Raji (cell line): ENCODE data around the gene TCAP.

Experiments used
- POLR2A ChIP-seq: IDR thresholded peaks from 2 replicates; pipeline ENCODE4 v1.6.1; 2011; ENCODE audit warnings: low read depth, low read length, control low read depth; ENCODE audit not compliant: insufficient read depth

The TCAP gene

DNA sequence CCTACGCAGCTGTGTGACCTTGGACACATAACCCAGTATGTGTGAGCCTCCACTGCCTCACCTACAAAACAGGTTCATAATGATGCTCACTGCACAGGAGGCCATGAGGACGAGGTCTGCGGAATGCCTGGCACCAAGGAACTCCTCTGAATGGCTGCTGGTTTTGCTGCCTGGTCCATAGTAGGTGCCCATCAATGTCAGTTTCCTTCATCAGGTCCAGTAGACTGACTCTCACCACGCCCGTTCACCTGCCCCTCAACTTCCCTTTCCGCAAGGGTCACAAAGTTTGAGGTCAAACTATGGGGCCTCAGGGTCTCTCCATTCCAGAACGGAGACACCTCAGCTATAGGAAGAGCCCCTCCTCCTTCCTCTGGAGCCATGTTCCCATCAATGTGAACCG, 11.9 kb downstream of the TCAP start:
- no peak for TF ChIP-seq POLR2A

DNA sequence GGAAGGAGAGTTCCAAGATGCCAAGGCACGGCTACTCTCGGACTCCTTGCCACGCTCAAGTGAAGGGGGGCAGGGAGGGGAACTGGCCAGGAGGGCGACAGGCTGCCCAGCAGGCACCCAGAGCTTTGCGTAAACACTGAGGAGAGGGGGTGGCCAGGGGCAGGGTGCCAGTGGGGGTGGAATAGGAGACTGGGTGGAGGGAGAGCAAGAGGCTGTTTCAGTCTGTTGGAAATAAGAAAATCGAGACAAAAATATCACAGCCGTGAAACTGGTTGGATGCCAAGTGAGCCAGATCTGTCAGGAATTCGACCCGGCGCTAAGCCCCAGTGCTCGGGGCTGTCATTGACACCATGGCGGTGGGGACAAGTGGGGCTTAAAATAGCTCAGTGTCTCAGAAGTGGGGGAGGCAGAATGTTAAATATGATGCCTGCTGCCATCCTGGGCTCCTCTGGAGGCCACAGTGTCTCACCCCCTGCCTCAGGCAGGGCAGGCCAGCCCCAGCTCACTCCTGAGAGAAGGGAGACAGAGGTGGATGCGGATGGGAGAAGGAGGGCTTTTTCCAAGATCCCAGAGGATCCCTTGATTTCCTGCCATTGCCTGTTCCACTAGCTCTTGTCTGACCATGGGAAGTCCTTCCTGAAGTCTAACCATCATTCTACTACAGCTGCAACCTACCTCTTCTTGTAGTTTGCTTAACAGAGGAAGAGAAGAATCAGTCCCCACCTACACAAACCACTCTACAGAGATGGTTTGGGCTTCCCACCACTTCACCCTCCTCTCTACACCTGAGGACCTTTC, 12.6 kb downstream of the TCAP start:
- TF ChIP-seq POLR2A = no peak

DNA sequence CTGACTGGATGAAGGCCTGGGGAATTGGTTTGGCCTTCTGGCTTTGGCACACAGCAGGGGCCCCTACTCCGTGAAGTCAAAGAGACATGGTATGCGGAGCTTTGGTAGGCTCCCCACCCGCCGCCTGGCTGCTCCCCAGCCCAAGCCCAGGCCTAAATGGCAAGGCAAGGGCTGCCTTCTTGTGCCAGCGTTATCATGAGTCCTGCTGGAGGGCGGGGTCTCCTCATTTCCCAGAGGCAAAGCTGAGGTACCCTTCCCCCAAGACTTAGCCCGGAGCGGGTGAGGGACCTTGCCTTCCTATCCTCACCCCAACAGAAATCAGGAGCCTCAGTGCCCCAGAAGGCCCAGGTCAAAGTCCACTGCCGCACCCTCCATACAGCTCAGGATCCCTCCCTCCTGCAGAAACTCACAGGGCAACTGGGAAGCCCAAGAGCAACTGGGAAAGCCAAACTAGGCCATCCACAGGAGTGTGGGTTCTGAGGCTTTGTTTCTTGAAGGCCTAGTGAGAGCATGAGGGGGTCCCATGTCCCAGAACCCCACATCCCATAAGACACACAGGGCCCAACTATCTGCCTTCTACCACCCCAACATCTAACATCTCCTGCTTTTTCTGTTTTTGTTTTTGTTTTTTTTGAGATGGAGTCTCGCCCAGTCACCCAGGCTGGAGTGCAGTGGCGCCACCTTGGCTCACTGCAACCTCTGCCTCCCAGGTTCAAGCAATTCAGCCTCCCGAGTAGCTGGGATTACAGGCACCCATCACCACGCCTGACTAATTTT, 13.4 kb downstream of the TCAP start:
- TF ChIP-seq POLR2A = no peak

DNA sequence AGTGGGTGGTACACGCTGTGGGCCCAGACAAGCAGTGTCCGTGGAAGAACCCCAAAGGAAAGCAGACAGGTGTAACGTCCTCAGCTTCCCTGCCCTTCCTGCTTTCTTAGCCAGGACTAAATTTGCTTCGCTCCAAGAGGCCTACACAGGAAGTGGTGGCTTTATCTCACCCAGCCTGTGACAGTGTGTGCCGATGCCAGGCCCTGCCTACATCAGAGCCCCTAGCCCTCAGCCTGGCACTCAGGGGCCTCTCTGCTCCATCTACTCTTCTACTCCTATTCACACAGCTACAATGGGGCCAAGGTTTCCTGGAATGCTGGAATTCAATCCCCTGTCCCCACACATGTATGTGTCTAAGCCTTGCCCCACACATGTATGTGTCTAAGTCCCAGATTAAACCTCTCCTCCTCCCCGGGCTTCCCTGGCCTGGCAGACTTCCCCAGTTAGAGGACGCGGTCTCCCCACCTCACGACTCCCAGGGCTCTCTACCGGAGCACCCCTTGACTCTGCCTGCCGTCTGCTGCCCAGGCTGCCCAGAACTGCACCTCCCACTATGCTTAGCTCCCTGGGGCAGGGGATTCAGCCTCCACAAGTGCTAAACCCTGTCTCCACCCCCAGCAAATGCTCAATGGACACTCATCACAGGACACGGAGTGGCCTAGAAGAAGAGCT, 14.5 kb downstream of the TCAP start:
- no peak for TF ChIP-seq POLR2A

DNA sequence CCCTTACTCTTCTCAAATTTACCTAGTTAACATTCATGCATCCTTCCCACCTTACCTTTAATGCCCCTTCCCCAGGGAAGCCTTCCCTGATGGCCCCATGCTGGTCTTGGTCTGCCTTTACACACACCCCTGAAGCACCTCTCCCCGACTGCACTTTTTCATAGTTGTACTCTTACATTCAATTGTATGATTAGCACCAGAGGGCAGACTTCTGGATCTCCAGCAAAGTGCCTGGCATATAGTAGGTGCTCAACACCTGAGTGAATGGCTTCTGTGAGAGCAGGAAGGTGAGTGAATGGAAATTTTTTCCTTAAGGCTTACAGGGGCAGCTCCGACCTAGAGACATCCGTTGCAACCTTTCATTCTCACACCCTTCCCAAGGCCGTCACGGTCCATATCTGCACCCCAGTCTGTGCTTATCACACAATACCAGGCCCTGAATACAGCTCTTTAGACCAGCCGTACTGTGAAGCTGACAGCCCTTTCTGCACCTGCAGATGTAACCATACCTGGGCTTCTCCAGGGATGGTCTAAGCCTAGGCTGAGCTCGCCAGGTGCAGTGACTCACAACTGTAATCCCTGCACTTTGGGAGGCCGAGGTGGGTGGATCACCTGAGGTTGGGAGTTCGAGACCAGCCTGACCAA, 18.3 kb downstream of the TCAP start:
- no peak for TF ChIP-seq POLR2A

DNA sequence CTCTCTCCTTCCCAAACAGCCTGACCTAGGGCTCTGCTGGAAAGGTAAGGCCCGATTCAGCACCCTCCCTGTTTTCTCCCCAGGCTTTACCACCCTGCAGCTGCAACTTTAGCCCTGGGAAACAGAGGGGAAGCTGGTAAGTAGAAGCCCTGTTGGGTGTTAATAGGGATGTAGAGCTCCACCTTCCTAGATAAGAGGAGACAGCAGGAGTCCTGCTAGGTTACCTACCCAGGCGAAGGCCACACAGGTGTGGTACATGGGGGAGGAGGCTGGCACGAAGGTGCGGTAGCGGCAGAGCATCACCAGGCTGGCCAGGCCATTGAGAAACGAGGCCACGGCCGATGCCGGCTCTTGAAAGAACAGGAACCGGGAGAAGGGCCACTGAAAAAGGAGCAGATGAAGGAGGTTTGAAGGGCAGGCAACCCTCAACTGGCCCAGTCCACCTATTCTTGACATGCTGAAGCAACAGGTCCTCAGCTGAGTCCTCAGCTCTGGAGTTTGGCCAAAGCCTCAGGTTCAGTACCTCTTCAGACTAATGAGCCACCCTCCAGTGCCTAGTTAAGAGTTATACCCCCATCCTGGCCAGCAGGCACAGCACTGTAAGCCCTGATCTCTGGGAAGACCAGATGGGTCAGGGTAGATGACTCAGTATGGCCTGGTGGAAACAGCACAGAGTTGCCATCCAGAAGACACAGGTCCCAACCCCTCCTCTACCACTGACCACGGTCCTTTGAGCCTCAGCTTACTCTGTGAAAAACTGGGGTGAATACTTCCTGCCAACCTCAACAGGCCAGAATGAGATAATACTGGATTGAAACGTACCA, 19.4 kb downstream of the TCAP start:
- TF ChIP-seq POLR2A = no peak

DNA sequence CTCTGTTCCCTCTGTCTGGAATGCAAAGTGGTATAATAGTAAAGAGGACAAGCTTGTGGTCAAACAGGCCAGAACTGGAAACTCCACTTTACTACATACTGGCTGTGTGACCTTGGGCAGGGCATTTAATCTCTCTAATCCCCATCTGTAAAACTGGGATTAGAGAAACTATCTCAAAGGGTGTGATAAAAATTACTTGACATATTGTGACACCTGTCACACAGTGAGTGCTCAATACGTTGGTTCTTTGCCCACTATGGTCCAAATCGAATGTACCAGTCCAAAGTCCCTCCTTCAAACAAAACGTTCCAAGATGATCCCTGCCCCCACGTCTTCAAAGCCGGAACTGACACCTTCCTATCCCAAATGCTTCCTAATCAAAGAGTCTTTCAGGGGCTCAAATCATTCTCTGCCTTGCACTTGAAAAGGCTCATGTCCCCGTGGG, 22.0 kb downstream of the TCAP start:
- no peak for TF ChIP-seq POLR2A

DNA sequence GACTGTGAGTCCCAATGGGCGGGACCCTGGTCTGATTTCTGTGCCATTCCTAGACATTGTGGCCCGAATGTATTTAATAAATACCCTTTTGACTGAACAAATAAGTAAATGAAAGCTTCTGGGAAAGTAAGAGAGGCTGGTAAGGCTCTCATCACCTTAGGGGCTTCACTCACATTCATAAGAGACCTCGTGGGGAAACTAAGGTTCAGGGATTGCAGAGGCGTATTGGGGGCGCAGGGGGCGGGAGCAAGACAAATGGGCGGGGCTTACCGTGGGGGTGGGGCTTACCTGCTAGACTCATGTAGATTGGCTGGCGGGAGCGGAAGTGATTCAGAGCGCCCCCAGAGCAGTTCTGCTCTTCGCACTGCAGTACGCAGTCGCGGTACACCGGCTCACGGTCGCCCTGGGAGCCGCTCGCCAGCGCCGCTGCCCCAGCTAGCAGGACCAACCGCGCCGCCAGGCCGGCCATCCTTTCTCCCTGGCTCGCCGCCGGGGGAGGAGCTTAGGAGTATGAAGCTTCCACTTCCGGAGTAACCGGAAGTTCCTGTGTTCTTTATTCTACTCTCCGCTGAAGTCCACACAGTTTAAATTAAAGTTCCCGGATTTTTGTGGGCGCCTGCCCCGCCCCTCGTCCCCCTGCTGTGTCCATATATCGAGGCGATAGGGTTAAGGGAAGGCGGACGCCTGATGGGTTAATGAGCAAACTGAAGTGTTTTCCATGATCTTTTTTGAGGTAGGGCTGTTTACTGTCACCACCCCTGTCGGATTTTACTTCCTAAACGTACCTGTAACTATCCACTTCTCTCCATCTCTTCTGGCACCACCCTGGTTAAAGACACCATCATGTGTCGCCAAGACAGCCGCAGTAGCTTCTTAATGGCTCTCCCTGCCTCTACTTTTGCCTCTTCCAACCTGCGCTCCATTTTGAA, 22.7 kb downstream of the TCAP start, which contains the start of gene PGAP3:
Gene PGAP3, minus strand, starts transcription at position 512 of the 929 bp plus-strand sequence. Its CDS starts 43 bp downstream, at position 469.
- peak; percentile 82 for TF ChIP-seq POLR2A

DNA sequence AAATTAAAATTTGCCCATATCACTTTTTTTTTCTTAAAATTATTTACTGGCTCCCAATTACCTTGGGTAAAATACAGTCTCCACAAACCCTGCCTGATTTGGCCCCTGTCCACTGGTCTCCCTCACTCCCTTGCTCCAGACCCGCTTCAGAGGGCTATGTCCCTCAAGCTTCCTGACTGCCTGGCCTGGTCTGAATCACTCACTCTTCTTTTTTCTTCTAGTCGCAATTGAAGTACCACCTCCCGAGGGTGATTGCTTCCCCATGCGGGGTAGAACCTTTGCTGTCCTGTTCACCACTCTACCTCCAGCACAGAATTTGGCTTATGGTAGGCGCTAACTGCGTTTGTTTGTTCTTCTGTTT, 23.3 kb downstream of the TCAP start:
- no peak for TF ChIP-seq POLR2A

DNA sequence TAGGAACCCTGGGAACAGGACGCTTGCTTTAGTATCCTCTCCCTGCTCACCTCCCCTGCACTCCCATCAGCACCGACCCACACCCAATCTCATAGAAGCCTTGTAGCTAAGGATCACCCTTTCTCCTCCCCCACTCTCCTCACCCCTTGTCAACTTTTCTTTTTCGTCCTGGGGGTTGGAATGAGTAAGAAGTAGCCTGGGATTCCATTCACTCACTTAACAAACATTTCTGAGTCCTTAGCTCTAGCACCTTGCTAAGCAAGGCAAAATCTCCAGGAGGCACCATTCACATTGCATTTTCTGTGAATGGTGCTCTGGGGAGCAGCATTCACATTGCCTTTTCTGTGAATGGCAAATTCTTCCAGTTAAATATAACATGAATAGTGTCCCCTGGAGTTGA, 23.8 kb downstream of the TCAP start:
- no peak for TF ChIP-seq POLR2A

DNA sequence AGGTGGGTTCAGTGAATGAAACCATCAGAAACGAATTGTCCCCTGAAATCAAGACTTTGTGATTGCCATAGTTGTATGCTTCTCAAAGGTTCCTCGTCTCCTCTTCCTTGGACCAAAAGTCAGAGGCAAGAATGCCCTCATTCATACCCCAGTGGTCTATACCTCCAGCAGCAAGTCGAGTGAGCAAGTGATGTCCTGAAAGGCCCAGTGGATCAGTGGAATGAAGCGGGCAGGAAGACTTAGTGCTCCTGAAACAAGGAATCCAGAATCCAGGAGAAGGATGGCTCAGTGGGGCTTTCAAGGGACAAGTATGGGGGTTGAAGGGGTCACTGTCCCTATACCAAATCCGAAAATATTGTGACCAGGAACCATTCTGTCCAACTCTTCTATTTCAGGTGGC, 29.4 kb downstream of the TCAP start:
- no peak for TF ChIP-seq POLR2A

DNA sequence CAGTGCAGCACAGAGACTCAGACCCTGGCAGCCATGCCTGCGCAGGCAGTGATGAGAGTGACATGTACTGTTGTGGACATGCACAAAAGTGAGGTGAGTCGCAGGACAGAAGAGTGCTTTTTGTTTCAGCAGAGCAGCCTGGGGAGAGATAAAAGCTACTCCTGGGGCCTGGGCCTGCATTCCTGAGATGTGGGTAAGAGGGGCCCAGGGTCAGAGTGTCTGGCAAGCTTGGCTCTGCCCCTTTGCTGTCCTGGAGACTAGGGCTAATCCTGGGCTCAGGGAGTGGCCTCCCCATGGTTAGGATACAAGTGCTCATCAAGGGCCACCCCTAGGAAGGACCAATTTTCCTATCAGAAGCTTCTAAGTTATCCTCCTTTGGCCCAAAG, 29.9 kb downstream of the TCAP start:
- TF ChIP-seq POLR2A = no peak

DNA sequence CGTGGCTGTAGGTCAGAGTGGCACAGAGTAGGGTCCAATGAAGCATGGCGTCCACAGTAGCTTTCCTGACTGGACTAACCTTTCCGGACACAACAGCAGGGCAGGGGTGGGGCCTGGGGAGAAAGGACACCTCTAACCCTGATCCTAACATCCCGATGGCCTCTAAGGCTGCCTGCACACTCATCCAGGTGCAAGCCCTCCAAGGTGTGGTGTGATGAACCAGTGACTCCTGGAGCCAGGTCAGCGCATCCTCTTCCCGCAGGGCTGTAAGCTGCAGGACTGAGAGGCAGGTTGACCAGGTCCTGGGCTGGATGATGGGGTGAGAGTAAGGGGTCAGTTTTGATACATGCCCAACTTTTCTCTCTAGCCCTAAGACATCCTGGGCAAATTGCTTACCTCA, 31.6 kb downstream of the TCAP start:
- no peak for TF ChIP-seq POLR2A

DNA sequence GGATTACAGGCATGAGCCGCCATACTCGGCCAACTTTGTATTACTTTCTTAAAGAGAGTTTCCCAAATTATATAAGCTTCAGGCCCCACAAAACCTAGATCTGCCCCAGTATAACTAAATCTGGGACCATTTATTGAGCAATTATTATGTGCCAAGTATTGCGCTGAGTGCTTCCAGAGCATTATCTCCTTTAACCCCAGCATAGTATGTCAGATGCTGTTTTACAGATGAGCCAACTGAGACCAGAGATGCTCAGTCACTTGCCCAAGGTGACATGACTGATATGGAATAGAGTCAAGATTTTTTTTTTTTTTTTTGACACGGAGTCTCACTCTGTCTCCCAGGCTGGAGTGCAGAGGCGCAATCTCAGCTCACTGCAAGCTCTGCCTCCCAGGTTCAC, 32.8 kb downstream of the TCAP start:
- no peak for TF ChIP-seq POLR2A

DNA sequence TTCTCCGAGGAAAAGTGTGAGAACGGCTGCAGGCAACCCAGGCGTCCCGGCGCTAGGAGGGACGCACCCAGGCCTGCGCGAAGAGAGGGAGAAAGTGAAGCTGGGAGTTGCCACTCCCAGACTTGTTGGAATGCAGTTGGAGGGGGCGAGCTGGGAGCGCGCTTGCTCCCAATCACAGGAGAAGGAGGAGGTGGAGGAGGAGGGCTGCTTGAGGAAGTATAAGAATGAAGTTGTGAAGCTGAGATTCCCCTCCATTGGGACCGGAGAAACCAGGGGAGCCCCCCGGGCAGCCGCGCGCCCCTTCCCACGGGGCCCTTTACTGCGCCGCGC, 34.6 kb downstream of the TCAP start, which contains the start of gene ERBB2:
Gene ERBB2, plus strand, starts transcription at position 247 of the 330 bp plus-strand sequence. CDS start 175 bp downstream, outside the sequence.
- TF ChIP-seq POLR2A = no peak
